HG03565 (cell line): ENCODE data around the gene TRIP12.
"Not testable (repeated sequence)": the region's sequence is repeated elsewhere in the genome, so short reads cannot be mapped to it uniquely, and the experiment has no call there.

ENCODE experiments used
- ATAC-seq: cut with Tn5 transposase; IDR thresholded peaks from one replicate; pipeline ENCODE4 v1.9.1; 2021; ENCODE audit warnings: mild to moderate bottlenecking, moderate library complexity; ENCODE audit not compliant: unreplicated experiment

The TRIP12 gene

GRCh38 chr2:229835596-229836283 is 86.1 kb downstream of the TRIP12 start:
- no peak for ATAC-seq

- ATAC-seq = not testable (repeated sequence)
These were observed 87.4 kb downstream of the TRIP12 start for GRCh38 chr2:229834368-229834767.

- peak; percentile 60 for ATAC-seq
These were observed 89.3 kb downstream of the TRIP12 start for GRCh38 chr2:229832510-229832898.

GRCh38 chr2:229831805-229832509 is 89.9 kb downstream of the TRIP12 start:
- no peak for ATAC-seq

GRCh38 chr2:229825476-229825875 is 96.3 kb downstream of the TRIP12 start:
- no peak for ATAC-seq

GRCh38 chr2:229821316-229821715 is 100.5 kb downstream of the TRIP12 start:
- ATAC-seq = no peak

GRCh38 chr2:229818230-229818629 is 103.6 kb downstream of the TRIP12 start:
- ATAC-seq = no peak

GRCh38 chr2:229815858-229816257 is 106.0 kb downstream of the TRIP12 start:
- ATAC-seq = no peak

GRCh38 chr2:229815342-229815741 is 106.5 kb downstream of the TRIP12 start:
- ATAC-seq = no peak

GRCh38 chr2:229810786-229811185 is 111.0 kb downstream of the TRIP12 start:
- ATAC-seq = no peak

GRCh38 chr2:229805559-229805958 is 116.2 kb downstream of the TRIP12 start:
- no peak for ATAC-seq

- ATAC-seq = no peak
These were observed 119.0 kb downstream of the TRIP12 start for GRCh38 chr2:229802785-229803184.

- ATAC-seq = no peak
These were observed 120.6 kb downstream of the TRIP12 start for GRCh38 chr2:229800997-229801754.

GRCh38 chr2:229798446-229799155 is 123.2 kb downstream of the TRIP12 start:
- no peak for ATAC-seq

GRCh38 chr2:229795058-229795457 is 126.8 kb downstream of the TRIP12 start:
- no peak for ATAC-seq

- ATAC-seq = no peak
These were observed 127.2 kb downstream of the TRIP12 start for GRCh38 chr2:229794636-229795035.

GRCh38 chr2:229786289-229786688 is 135.5 kb downstream of the TRIP12 start:
- ATAC-seq = not testable (repeated sequence)

- ATAC-seq = no peak
These were observed 137.0 kb downstream of the TRIP12 start for GRCh38 chr2:229784791-229785190.

- ATAC-seq = peak; percentile 59
These were observed 138.6 kb downstream of the TRIP12 start for GRCh38 chr2:229783108-229783721.

- peak; percentile 47 for ATAC-seq
These were observed 140.7 kb downstream of the TRIP12 start for GRCh38 chr2:229780856-229781773.
